Motor neuron (in vitro differentiated cells): Measurements from ENCODE around the gene FJX1. TPM values are rescaled to one million over a fixed set of nuclear protein-coding genes. Genes with fewer than 3 reads are reported as not detected.
A peak's percentile ranks its signal among the peaks of the same experiment; 100 is the strongest.
"Not testable (repeated sequence)": the region's sequence is repeated elsewhere in the genome, so short reads cannot be mapped to it uniquely, and the experiment has no call there.

Experiments
- ATAC-seq, 8 experiments: fragments of 200-7000 bp; cut with Tn5 transposase; replicated peaks in 6 of 8; 2 replicates each; pipeline ENCODE4 v1.8.0; 2021; ENCODE audit warnings: mild to moderate bottlenecking in 8 of 8, moderate library complexity in 8 of 8
- H3K27ac ChIP-seq, 2 donors: fragments of 250-450 bp; sonication (Bioruptor Pico); 2 replicates each; pipeline ENCODE4 v1.9.0; 2021; ENCODE audit warnings: antibody characterized with exemption in 2 of 2, mild to moderate bottlenecking in 2 of 2, moderate library complexity in 1 of 2
- H3K4me1 ChIP-seq, 2 donors: fragments of 250-450 bp; sonication (Bioruptor Pico); replicated peaks in 1 of 2; 2 replicates each; pipeline ENCODE4 v1.6.1; 2021; ENCODE audit warnings: antibody characterized with exemption in 2 of 2, mild to moderate bottlenecking in 2 of 2, moderate library complexity in 1 of 2
- H3K4me3 ChIP-seq, 5 donors: fragments of 250-450 bp; sonication (Bioruptor Pico); 2 replicates each; pipeline ENCODE4 v1.9.0; 2021; ENCODE audit warnings: antibody characterized with exemption in 5 of 5, mild to moderate bottlenecking in 5 of 5, moderate library complexity in 4 of 5
- WGBS, 10 experiments: fragments of 450-650 bp; shearing (Covaris generic); methylation state at CpG; one replicate each; pipeline ENCODE4 v1.0.0; 2022; 5-methylcytosine and 5-hydroxymethylcytosine counted together
- in situ Hi-C, 9 experiments: fragments of 400-800 bp; cut with MboI; loops; one replicate each; pipeline ENCODE4 v1.15.0; 2021; ENCODE audit warnings: low sequenced_read_pairs in 9 of 9, low pct_unique_long_range_greater_than_20kb in 2 of 9; ENCODE audit not compliant: unreplicated experiment in 9 of 9
- total RNA-seq, 8 experiments: library from RNA; unstranded; fragments of 300-600 nt; gene quantifications; 2 replicates each; pipeline versions ENCODE4 v1.2.3 to v1.2.4, GENCODE V29; 2022

The FJX1 gene
- total RNA-seq, 8 experiments from 2014 or later = 5.9 to 254 (median 19.8) TPM

GRCh38 chr11:35662649-35663407 lies 44.6 kb downstream of the FJX1 start, which contains the start of gene TRIM44:
TSS of gene TRIM44 (plus strand) at chr11:35662775. CDS start at chr11:35663112, 337 bp downstream.
- peak within 1 kb of the TSS; percentile 61 to 92 (median 64) for H3K4me3 ChIP-seq
- H3K4me1 ChIP-seq = peaks cover 19 to 33% of the 10 kb centered on the region in 2 donors
- 0 to 38% (median 6%) methylated on average over 2 to 14 of the region's 82 CpGs; no CpG with 5 or more reads in 1 of the 10 experiments for WGBS, 10 experiments
- peak within 1 kb of the TSS; percentile 98 to 99 for H3K27ac ChIP-seq
- peak; percentile 87 to 93 (median 89) for ATAC-seq
- in situ Hi-C loops = no loop called here

DNA sequence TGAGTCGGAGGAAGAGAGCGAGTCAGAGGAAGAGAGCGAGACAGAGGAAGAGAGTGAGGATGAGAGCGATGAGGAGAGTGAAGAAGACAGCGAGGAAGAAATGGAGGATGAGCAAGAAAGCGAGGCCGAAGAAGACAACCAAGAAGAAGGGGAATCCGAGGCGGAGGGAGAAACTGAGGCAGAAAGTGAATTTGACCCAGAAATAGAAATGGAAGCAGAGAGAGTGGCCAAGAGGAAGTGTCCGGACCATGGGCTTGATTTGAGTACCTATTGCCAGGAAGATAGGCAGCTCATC lies 45.1 kb downstream of the FJX1 start:
- in situ Hi-C loops = no loop called here
- Histone ChIP-seq H3K4me1 (peaks cover 19 to 33% of the 10 kb centered on the region in 2 donors), H3K27ac (peak overlapping the region; percentile 98 to 99), H3K4me3 (peak overlapping the region; percentile 61 to 92 (median 64))
- no peak for ATAC-seq
- WGBS, 10 experiments = 40 to 98% (median 83%) methylated on average over 1 to 10 of the region's 10 CpGs

DNA sequence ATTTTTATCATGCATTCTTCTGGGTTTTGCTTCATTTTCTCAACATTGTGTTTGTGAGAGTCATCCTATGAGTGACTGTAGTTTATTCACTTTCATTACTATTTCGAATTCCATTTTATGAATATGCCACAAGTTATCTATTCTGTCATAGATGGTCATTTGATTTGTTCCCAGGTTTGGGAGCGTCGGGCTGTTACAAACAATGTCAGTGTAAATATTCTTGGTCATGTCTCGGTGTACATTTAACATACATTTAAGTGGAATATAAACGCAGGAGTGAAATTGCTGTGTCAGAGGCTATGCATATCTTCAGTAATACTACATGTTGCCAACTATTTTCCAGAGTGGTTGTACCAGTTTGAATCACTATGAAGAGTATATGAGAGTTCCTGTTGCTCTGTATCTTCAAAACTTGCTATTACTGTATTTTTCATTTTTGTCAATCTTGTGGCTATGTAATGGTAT lies 46.7 kb downstream of the FJX1 start:
- ATAC-seq = no peak
- H3K4me3 ChIP-seq = peak overlapping the region; percentile 61 to 92 (median 64)
- WGBS, 10 experiments = 94 to 100% (median 100%) methylated on average over 3 to 5 of the region's 5 CpGs; no CpG with 5 or more reads in 1 of the 10 experiments
- no peak overlapping the region for H3K27ac ChIP-seq
- peaks cover 19 to 33% of the 10 kb centered on the region in 2 donors for H3K4me1 ChIP-seq
- in situ Hi-C loops = no loop called here

DNA sequence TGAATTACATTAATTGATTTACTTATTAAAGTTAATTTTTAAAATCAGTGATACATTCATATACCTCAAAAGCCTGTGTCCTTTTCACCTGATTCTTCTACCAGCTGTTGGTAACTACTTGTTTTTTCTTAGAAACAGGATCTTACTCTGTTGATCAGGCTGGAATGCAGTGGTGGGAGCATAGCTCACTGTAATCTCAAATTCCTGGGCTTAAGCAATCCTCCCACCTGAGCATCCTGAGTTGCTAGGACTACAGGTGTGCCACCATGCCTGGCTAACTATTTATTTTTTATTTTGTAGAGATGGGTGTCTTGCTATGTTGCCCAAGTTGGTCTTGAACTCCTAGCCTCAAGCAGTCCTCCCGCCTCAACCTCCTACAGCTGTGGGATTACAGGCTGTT lies 49.0 kb downstream of the FJX1 start:
- in situ Hi-C loops = no loop called here
- no peak for ATAC-seq
- Histone ChIP-seq H3K4me1 (peaks cover 12 to 22% of the 10 kb centered on the region in 2 donors), H3K27ac (no peak overlapping the region), H3K4me3 (no peak overlapping the region)
- WGBS, 10 experiments = 92 to 100% (median 100%) methylated on average over 1 of the region's 1 CpG; no CpG with 5 or more reads in 3 of the 10 experiments

DNA sequence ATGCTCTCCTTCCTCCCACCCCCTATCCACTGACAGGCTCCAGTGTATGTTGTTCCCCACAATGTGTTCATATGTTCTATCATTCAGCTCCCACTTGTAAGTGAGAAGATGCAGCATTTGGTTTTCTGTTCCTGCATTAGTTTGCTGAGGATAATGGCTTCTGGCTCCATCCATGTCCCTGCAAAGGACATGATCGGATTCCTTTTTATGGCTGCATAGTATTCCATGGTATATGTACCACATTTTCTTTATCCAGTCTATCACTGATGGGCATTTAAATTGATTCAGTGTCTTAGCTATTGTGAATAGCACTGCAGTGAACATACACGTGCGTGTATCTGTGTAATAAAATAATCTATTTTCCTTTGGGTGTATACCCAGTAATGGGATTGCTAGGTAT lies 50.1 kb downstream of the FJX1 start:
- H3K4me1 ChIP-seq = peaks cover 9 to 20% of the 10 kb centered on the region in 2 donors
- ATAC-seq, H3K27ac ChIP-seq, H3K4me3 ChIP-seq, in situ Hi-C loops: not testable (repeated sequence)
- WGBS, 10 experiments = 83 to 100% (median 97%) methylated on average over 1 to 3 of the region's 3 CpGs; no CpG with 5 or more reads in 1 of the 10 experiments

Other genes with a start within 250 kb of the FJX1 start
- gene SLC1A2, start 198.9 kb upstream of the FJX1 start, total RNA-seq = 10 to 100 TPM in 5 of 8 experiments, 1 to 10 TPM in 3; 1.3 to 96.2 (median 57.1) TPM
- 100 to 1,000 TPM in 1 of 8 experiments, 10 to 100 TPM in 1, 1 to 10 TPM in 1, under 1 TPM in 3, not detected in 2; 0.11 to 476 (median 0.73) TPM for gene PAMR1, start 92.8 kb upstream of the FJX1 start, total RNA-seq
- gene TRIM44, start 44.3 kb downstream of the FJX1 start, total RNA-seq = 10 to 100 TPM; 15.7 to 33.5 (median 23.7) TPM